SK-N-SH (cell line): Measurements from ENCODE around the gene NR1D2.

ENCODE experiments used
- MAX ChIP-seq: IDR thresholded peaks from 2 replicates; pipeline ENCODE4 v1.4.0; 2012; ENCODE audit warnings: low read depth
- MXI1 ChIP-seq: IDR thresholded peaks from 2 replicates; pipeline ENCODE4 v1.6.1; 2012; ENCODE audit warnings: mild to moderate bottlenecking, low read depth, low read length, improper control_type of control experiment

- TF ChIP-seq MAX (no peak; the same call in 1 of the 2 replicates), MXI1 (no peak)
Observed at GRCh38 chr3:23945663-23945912, 502 bp downstream of the NR1D2 start.
